ENCODE measurements around the gene METTL23.
"Not testable (repeated sequence)": the region's sequence is repeated elsewhere in the genome, so short reads cannot be mapped to it uniquely, and the experiment has no call there.

The METTL23 gene

GRCh38 chr17:76725580-76726230 is 934 bp upstream of the METTL23 start:
- TF ChIP-seq CTCF (conservative IDR thresholded peaks at IDR 0.05; ENCODE audit: low read depth, low read length), result no peak
- no peak for DNase-seq (ENCODE audit: low read depth)
- peak overlapping the region; percentile 68 for H3K4me3 ChIP-seq (ENCODE audit: low read depth, low read length)

DNA sequence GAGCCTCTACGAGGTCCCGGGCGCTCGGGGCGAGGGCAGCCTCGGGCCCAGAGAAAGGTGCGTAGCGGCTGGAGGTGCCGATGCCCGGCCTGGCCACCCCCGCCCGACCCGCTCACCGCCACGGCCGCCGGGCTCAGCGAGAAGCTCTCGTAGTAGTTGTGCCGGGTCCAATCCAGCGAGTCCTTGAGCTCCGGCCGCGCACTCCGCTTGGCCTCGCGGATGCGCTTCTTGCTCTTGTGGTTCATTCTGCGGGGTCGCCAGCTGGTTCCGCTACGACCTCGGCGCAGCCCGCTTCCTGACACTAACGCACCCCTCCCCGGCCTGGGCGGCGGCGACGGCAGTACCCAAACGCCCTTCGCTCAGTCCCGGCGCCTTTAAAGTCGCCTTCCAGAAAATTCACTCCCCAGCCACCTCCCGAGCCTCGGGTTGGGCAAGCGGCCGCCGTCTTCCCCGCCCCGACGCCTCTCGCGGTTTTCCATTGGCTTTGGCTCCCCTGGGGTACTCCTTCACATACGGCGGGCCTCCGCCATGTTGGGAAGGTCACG is 336 bp upstream of the METTL23 start, which contains the start of gene JMJD6:
TSS of gene JMJD6 (minus strand) at position 376 of the 545 bp plus-strand sequence. CDS start at position 245, 131 bp downstream.
- TF ChIP-seq CTCF (conservative IDR thresholded peaks at IDR 0.05; ENCODE audit: low read depth, low read length), result no peak
- H3K4me3 ChIP-seq (ENCODE audit: low read depth, low read length), result peak within 1 kb of the TSS; percentile 68
- DNase-seq (ENCODE audit: low read depth), result peak; percentile 96

GRCh38 chr17:76727745-76728456 is 1.3 kb downstream of the METTL23 start:
- no peak for DNase-seq (ENCODE audit: low read depth)
- H3K4me3 ChIP-seq (ENCODE audit: low read depth, low read length), result peak overlapping the region; percentile 68
- no peak for TF ChIP-seq CTCF (conservative IDR thresholded peaks at IDR 0.05; ENCODE audit: low read depth, low read length)

DNA sequence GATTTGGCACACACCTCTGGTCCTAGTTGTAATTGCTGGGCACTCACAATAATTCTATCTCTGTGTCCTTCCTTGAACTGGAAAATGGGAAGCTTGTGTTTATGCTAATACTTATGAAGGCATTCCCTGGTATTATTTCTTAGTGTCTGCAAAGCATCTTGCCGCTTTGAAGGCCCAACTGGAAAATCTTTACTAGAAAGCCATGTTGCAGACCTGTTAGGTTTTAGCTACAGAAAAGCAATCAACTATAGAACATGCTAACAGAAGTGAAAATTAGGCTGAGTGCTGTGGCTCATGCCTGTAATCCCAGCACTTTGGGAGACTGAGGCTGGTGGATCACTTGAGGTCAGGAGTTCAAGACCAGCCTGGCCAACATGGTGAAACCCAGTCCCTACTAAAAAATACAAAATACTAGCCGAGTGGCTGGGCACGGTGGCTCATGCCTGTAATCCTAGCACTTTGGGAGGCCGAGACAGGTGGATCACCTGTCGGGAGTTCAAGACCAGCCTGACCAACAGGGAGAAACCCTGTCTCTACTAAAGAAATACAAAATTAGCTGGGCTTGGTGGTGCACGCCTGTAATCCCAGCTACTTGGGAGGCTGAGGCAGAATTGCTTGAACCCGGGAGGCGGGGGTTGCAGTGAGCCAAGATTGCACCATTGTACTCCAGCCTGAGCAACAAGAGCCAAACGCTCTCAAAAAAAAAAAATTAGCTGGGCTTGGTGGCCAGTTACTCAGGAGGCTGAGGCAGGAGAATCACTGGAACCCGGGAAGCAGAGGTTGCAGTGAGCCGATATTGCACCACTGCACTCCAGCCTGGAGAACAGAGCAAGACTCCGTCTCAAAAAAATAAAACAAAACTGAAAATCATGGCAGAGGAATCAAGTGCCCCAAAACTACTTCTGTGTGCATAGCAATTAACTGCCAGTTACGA is 5.4 kb downstream of the METTL23 start:
- H3K4me3 ChIP-seq (ENCODE audit: low read depth, low read length); DNase-seq (ENCODE audit: low read depth): not testable (repeated sequence)

- no peak for DNase-seq (ENCODE audit: low read depth)
- TF ChIP-seq CTCF (conservative IDR thresholded peaks at IDR 0.05; ENCODE audit: low read depth, low read length), result no peak
- H3K4me3 ChIP-seq (ENCODE audit: low read depth, low read length), result no peak overlapping the region
Measured at GRCh38 chr17:76732734-76733617, 6.3 kb downstream of the METTL23 start.

- no peak for TF ChIP-seq CTCF (conservative IDR thresholded peaks at IDR 0.05; ENCODE audit: low read depth, low read length)
- DNase-seq (ENCODE audit: low read depth), result no peak
- H3K4me3 ChIP-seq (ENCODE audit: low read depth, low read length), result no peak overlapping the region
Measured at GRCh38 chr17:76733618-76733957, 6.9 kb downstream of the METTL23 start.

Measured in choroid plexus epithelial cell (primary cell).